Femur (tissue), 1 donor: ENCODE measurements around the gene EHBP1.
"Not testable (repeated sequence)": the region's sequence is repeated elsewhere in the genome, so short reads cannot be mapped to it uniquely, and the experiment has no call there.

ENCODE experiments used
- DNase-seq: peaks from one replicate; pipeline ENCODE4 v3.0.0-alpha.2; 2017

The EHBP1 gene

GRCh38 chr2:62736899-62737559 is 31.5 kb downstream of the EHBP1 start:
- DNase-seq: no peak

- DNase-seq: no peak
Observed at GRCh38 chr2:62738981-62739936, 33.7 kb downstream of the EHBP1 start.

- no peak for DNase-seq
Observed at GRCh38 chr2:62740221-62740620, 34.7 kb downstream of the EHBP1 start.

GRCh38 chr2:62741127-62741526 is 35.6 kb downstream of the EHBP1 start:
- DNase-seq: no peak

GRCh38 chr2:62741954-62742722 is 36.6 kb downstream of the EHBP1 start:
- no peak for DNase-seq

- no peak for DNase-seq
Observed at GRCh38 chr2:62743506-62743905, 38.0 kb downstream of the EHBP1 start.

GRCh38 chr2:62744603-62745002 is 39.1 kb downstream of the EHBP1 start:
- DNase-seq: no peak

GRCh38 chr2:62745891-62746481 is 40.5 kb downstream of the EHBP1 start:
- no peak for DNase-seq

GRCh38 chr2:62747169-62747568 is 41.7 kb downstream of the EHBP1 start:
- no peak for DNase-seq

GRCh38 chr2:62747876-62748275 is 42.4 kb downstream of the EHBP1 start:
- no peak for DNase-seq

GRCh38 chr2:62749111-62749510 is 43.6 kb downstream of the EHBP1 start:
- DNase-seq: not testable (repeated sequence)

GRCh38 chr2:62757029-62757428 is 51.5 kb downstream of the EHBP1 start:
- DNase-seq: no peak

- no peak for DNase-seq
Observed at GRCh38 chr2:62760026-62760425, 54.5 kb downstream of the EHBP1 start.

- no peak for DNase-seq
Observed at GRCh38 chr2:62760555-62760954, 55.0 kb downstream of the EHBP1 start.

- DNase-seq: no peak
Observed at GRCh38 chr2:62765619-62766376, 60.3 kb downstream of the EHBP1 start.

GRCh38 chr2:62768615-62769014 is 63.1 kb downstream of the EHBP1 start:
- DNase-seq: no peak

- no peak for DNase-seq
Observed at GRCh38 chr2:62770629-62771028, 65.1 kb downstream of the EHBP1 start.

GRCh38 chr2:62774555-62775366 is 69.2 kb downstream of the EHBP1 start:
- no peak for DNase-seq

GRCh38 chr2:62775367-62775668 is 69.8 kb downstream of the EHBP1 start:
- no peak for DNase-seq

- no peak for DNase-seq
Observed at GRCh38 chr2:62783679-62784078, 78.2 kb downstream of the EHBP1 start.

- DNase-seq: no peak
Observed at GRCh38 chr2:62784341-62784740, 78.8 kb downstream of the EHBP1 start.
